HepG2 (cell line): ENCODE results near the gene TJP2. TPM values are rescaled to one million over a fixed set of nuclear protein-coding genes. Genes with fewer than 3 reads are reported as not detected.

Source experiments
- AGO1 ChIP-seq: fragments of 200-400 bp; formaldehyde crosslinking; IDR thresholded peaks from 2 replicates; pipeline ENCODE4 v1.6.1; 2017; ENCODE audit warnings: mild to moderate bottlenecking, low read depth, low read length, moderate library complexity; ENCODE audit not compliant: poor library complexity, severe bottlenecking
- ARNTL ChIP-seq: sonication (generic); formaldehyde crosslinking; IDR thresholded peaks from 2 replicates; pipeline ENCODE4 v1.4.0; 2020; ENCODE audit warnings: mild to moderate bottlenecking, missing genetic modification reagents
- CSRNP1 ChIP-seq: sonication (generic); formaldehyde crosslinking; IDR thresholded peaks from 2 replicates; pipeline ENCODE4 v1.8.1; 2023; ENCODE audit warnings: mild to moderate bottlenecking, missing genetic modification reagents
- ELF3 ChIP-seq: IDR thresholded peaks from 2 replicates; pipeline ENCODE4 v1.6.1; 2016; ENCODE audit warnings: missing genetic modification reagents, missing compliant biosample characterization
- FOXP4 ChIP-seq: sonication (generic); formaldehyde crosslinking; IDR thresholded peaks from 2 replicates; pipeline ENCODE4 v1.4.0; 2020; ENCODE audit warnings: missing genetic modification reagents
- HMGA1 ChIP-seq: sonication (generic); formaldehyde crosslinking; conservative IDR thresholded peaks from 2 replicates; pipeline ENCODE4 v1.4.0; 2020; ENCODE audit warnings: missing genetic modification reagents
- MAZ ChIP-seq, 2 experiments: sonication (generic) in 1 of 2; formaldehyde crosslinking in 1 of 2; IDR thresholded peaks; 2 replicates each; pipeline versions ENCODE4 v1.5.0 to v1.6.1; 2012 to 2020; ENCODE audit warnings: low read depth in 2 of 2, mild to moderate bottlenecking in 2 of 2, borderline replicate concordance in 1 of 2, improper control_type of control experiment in 1 of 2, low read length in 1 of 2, missing genetic modification reagents in 1 of 2, moderate library complexity in 1 of 2
- MTA3 ChIP-seq: sonication (generic); formaldehyde crosslinking; IDR thresholded peaks from 2 replicates; pipeline ENCODE4 v1.4.0; 2020; ENCODE audit warnings: missing genetic modification reagents
- MYC ChIP-seq: sonication (generic); formaldehyde crosslinking; IDR thresholded peaks from 2 replicates; pipeline ENCODE4 v1.9.0; 2021; ENCODE audit warnings: missing genetic modification reagents, borderline replicate concordance
- NFIB ChIP-seq: sonication (generic); formaldehyde crosslinking; IDR thresholded peaks from 2 replicates; pipeline ENCODE4 v1.9.0; 2021; ENCODE audit warnings: missing genetic modification reagents, mild to moderate bottlenecking, borderline replicate concordance
- SMAD9 ChIP-seq: sonication (generic); formaldehyde crosslinking; IDR thresholded peaks from 2 replicates; pipeline ENCODE4 v1.5.1; 2020; ENCODE audit warnings: mild to moderate bottlenecking, missing genetic modification reagents
- SMC3 ChIP-seq: IDR thresholded peaks from 2 replicates; pipeline ENCODE4 v1.6.1; 2011; ENCODE audit warnings: low read length, improper control_type of control experiment
- UBTF ChIP-seq: sonication (generic); formaldehyde crosslinking; IDR thresholded peaks from 2 replicates; pipeline ENCODE4 v1.4.0; 2020; ENCODE audit warnings: mild to moderate bottlenecking, missing genetic modification reagents
- ZBTB34 ChIP-seq: sonication (generic); formaldehyde crosslinking; IDR thresholded peaks from 2 replicates; pipeline ENCODE4 v1.8.0; 2022; ENCODE audit warnings: mild to moderate bottlenecking, missing genetic modification reagents
- ZMYM4 ChIP-seq: sonication (generic); formaldehyde crosslinking; IDR thresholded peaks from 2 replicates; pipeline ENCODE4 v1.8.1; 2023; ENCODE audit warnings: mild to moderate bottlenecking, missing genetic modification reagents
- ZNF326 ChIP-seq: sonication (generic); formaldehyde crosslinking; IDR thresholded peaks from 2 replicates; pipeline ENCODE4 v1.4.0; 2020; ENCODE audit warnings: missing genetic modification reagents, borderline replicate concordance
- ZNF33A ChIP-seq: sonication (generic); formaldehyde crosslinking; IDR thresholded peaks from 2 replicates; pipeline ENCODE4 v1.5.1; 2020; ENCODE audit warnings: missing genetic modification reagents, mild to moderate bottlenecking, moderate library complexity, borderline replicate concordance
- ZNF460 ChIP-seq: sonication (generic); formaldehyde crosslinking; IDR thresholded peaks from 2 replicates; pipeline ENCODE4 v1.5.1; 2020; ENCODE audit warnings: missing genetic modification reagents, mild to moderate bottlenecking, borderline replicate concordance
- ZNF7 ChIP-seq: IDR thresholded peaks from 2 replicates; pipeline ENCODE4 v1.6.1; 2016; ENCODE audit warnings: missing biosample characterization, missing genetic modification reagents
- ZNF792 ChIP-seq: IDR thresholded peaks from 2 replicates; pipeline ENCODE4 v1.6.1; 2016
- ZNF850 ChIP-seq: sonication (generic); formaldehyde crosslinking; conservative IDR thresholded peaks from 2 replicates; pipeline ENCODE4 v1.9.0; 2021; ENCODE audit warnings: mild to moderate bottlenecking, missing genetic modification reagents
- polyA plus RNA-seq, 8 experiments: library from polyadenylated mRNA; depleted of rRNA in 3 of 8; stranded (reverse) in 7 of 8; unstranded in 1 of 8; fragments of >200 nt; fragmentation: Illumina TruSeq in 4 of 8; extraction: Trizol in 4 of 8; gene quantifications; 2 replicates each; pipeline versions ENCODE4 v1.2.1 to v1.2.3, GENCODE V29; 2011 to 2016; ENCODE audit warnings: low read depth in 4 of 8, missing spikeins in 1 of 8, mixed read lengths in 1 of 8; ENCODE audit not compliant: insufficient read depth in 1 of 8
- total RNA-seq, 5 experiments: library from RNA; depleted of rRNA; stranded (reverse); fragments of >200 nt; fragmentation: Illumina TruSeq; extraction: Trizol; gene quantifications; 2 replicates each; pipeline ENCODE4 v1.2.3, GENCODE V29; 2016; ENCODE audit warnings: low read depth in 1 of 5

TJP2 gene
- total and polyA plus RNA-seq, 2 of the 13 experiments (the other 11 are each of a cell fraction or from before 2014, with no cell fraction given): 109 to 110 TPM

GRCh38 chr9:69153707-69154521 is 20.2 kb upstream of the TJP2 start (continued):
- TF ChIP-seq MYC (CRISPR knock-in tag): 0 out of 2 replicates have a peak, but pooled peaks have one; percentile 38
- TF ChIP-seq MTA3: no peak
- no peak for TF ChIP-seq AGO1
- TF ChIP-seq ZMYM4 (CRISPR knock-in tag): peak; percentile 40; the same call in 1 of the 2 replicates
- no peak for TF ChIP-seq ZNF850
- no peak for TF ChIP-seq HMGA1 (CRISPR knock-in tag)
- peak; percentile 16; the same call in 1 of the 2 replicates for TF ChIP-seq SMC3
- no peak for TF ChIP-seq ZNF326 (CRISPR knock-in tag)
- no peak for TF ChIP-seq MAZ (IDR thresholded peaks at IDR 0.05; ENCODE audit: borderline replicate concordance, low read depth, low read length)
- TF ChIP-seq MAZ (CRISPR knock-in tag; IDR thresholded peaks at IDR 0.05; ENCODE audit: low read depth): no peak
- no peak for TF ChIP-seq ZNF460 (CRISPR knock-in tag)
- no peak for TF ChIP-seq CSRNP1 (CRISPR knock-in tag)
- TF ChIP-seq UBTF (CRISPR knock-in tag): no peak
- TF ChIP-seq ELF3 (CRISPR knock-in tag): peak; percentile 38; the same call in 1 of the 2 replicates
- TF ChIP-seq NFIB (CRISPR knock-in tag): no peak
- peak; percentile 58; the same call in 1 of the 2 replicates for TF ChIP-seq ARNTL
- TF ChIP-seq FOXP4 (CRISPR knock-in tag): peak; percentile 77
- peak; percentile 74; the same call in 1 of the 2 replicates for TF ChIP-seq ZBTB34 (CRISPR knock-in tag)
- TF ChIP-seq SMAD9 (CRISPR knock-in tag): no peak
- TF ChIP-seq ZNF792 (CRISPR knock-in tag): peak; percentile 25
- TF ChIP-seq ZNF33A (CRISPR knock-in tag): no peak
- TF ChIP-seq ZNF7 (CRISPR knock-in tag): peak; percentile 100
